Thyroid gland (tissue), 4 donors: ENCODE data around the gene TEX51.

Experiments used
- POLR2A ChIP-seq, 2 donors: fragments of 450-650 bp; IDR thresholded peaks; one replicate each; pipeline ENCODE4 v1.6.1; 2017; ENCODE audit warnings: antibody characterized with exemption in 2 of 2, mild to moderate bottlenecking in 2 of 2, moderate library complexity in 1 of 2
- TF ChIP-seq, protein P1 (sequence below), 6 experiments: fragments of 200-600 bp in 3 of 6; fragments of 450-650 bp in 3 of 6; sonication (generic) in 3 of 6; IDR thresholded peaks; one replicate each; pipeline ENCODE4 v1.5.1; 2016 to 2019; ENCODE audit warnings: antibody characterized with exemption in 6 of 6, mild to moderate bottlenecking in 2 of 6, inconsistent platforms in 1 of 6, moderate library complexity in 1 of 6

DNA sequence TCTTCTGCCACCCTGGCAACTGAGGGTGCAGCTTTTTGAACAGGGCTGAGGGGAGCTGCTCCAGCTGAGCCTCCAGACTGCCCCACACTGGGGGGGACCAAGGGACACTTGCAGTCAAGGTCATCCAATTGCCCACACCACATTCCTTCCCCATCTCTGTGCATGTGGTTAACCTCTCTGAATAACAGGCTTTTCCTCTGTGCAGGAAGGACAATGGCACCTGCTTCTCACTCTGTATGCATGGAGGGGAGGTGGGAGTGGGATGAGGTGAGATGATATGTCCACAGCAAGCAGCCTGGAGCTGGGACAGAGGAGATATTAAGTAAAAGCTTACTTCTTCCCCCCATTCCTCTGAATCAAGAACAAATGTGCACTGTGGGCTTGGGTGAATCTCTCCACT lies 39.1 kb upstream of the TEX51 start:
- TF ChIP-seq, protein P1, sequence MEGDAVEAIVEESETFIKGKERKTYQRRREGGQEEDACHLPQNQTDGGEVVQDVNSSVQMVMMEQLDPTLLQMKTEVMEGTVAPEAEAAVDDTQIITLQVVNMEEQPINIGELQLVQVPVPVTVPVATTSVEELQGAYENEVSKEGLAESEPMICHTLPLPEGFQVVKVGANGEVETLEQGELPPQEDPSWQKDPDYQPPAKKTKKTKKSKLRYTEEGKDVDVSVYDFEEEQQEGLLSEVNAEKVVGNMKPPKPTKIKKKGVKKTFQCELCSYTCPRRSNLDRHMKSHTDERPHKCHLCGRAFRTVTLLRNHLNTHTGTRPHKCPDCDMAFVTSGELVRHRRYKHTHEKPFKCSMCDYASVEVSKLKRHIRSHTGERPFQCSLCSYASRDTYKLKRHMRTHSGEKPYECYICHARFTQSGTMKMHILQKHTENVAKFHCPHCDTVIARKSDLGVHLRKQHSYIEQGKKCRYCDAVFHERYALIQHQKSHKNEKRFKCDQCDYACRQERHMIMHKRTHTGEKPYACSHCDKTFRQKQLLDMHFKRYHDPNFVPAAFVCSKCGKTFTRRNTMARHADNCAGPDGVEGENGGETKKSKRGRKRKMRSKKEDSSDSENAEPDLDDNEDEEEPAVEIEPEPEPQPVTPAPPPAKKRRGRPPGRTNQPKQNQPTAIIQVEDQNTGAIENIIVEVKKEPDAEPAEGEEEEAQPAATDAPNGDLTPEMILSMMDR (IDR thresholded peaks at IDR 0.05): no peak
- no peak for TF ChIP-seq POLR2A (IDR thresholded peaks at IDR 0.05)
